GM19351 (cell line): ENCODE data around the gene SP5.
"Not testable (repeated sequence)": the region's sequence is repeated elsewhere in the genome, so short reads cannot be mapped to it uniquely, and the experiment has no call there.

Experiments used
- ATAC-seq: cut with Tn5 transposase; IDR thresholded peaks from one replicate; pipeline ENCODE4 v1.9.1; 2021; ENCODE audit warnings: mild to moderate bottlenecking, moderate library complexity; ENCODE audit not compliant: unreplicated experiment

Gene SP5

GRCh38 chr2:170715062-170715931, at the start of gene SP5:
Gene SP5 (plus strand): TSS chr2:170715337. CDS start chr2:170715513, 176 bp downstream.
- no peak for ATAC-seq

- no peak for ATAC-seq
These were observed 49.4 kb upstream of the SP5 start for GRCh38 chr2:170665743-170666142.

GRCh38 chr2:170669909-170670308, 45.2 kb upstream of the SP5 start:
- ATAC-seq = no peak

GRCh38 chr2:170670651-170671050, 44.5 kb upstream of the SP5 start:
- ATAC-seq = no peak

GRCh38 chr2:170671079-170671478, 44.1 kb upstream of the SP5 start:
- no peak for ATAC-seq

- not testable (repeated sequence) for ATAC-seq
These were observed 40.9 kb upstream of the SP5 start for GRCh38 chr2:170674282-170674681.

- no peak for ATAC-seq
These were observed 39.4 kb upstream of the SP5 start for GRCh38 chr2:170675701-170676100.

- no peak for ATAC-seq
These were observed 35.5 kb upstream of the SP5 start for GRCh38 chr2:170679607-170680079.

GRCh38 chr2:170680172-170680941, 34.8 kb upstream of the SP5 start:
- peak; percentile 97 for ATAC-seq

- ATAC-seq = no peak
These were observed 33.8 kb upstream of the SP5 start for GRCh38 chr2:170681311-170681710.

- no peak for ATAC-seq
These were observed 29.5 kb upstream of the SP5 start for GRCh38 chr2:170685591-170685990.

GRCh38 chr2:170689481-170689880, 25.7 kb upstream of the SP5 start:
- no peak for ATAC-seq

GRCh38 chr2:170690640-170691039, 24.5 kb upstream of the SP5 start:
- ATAC-seq = no peak

GRCh38 chr2:170694316-170694715, 20.8 kb upstream of the SP5 start:
- ATAC-seq = no peak

GRCh38 chr2:170695521-170696410, 19.4 kb upstream of the SP5 start:
- ATAC-seq = no peak

GRCh38 chr2:170696948-170697347, 18.2 kb upstream of the SP5 start:
- ATAC-seq = no peak

- no peak for ATAC-seq
These were observed 14.1 kb upstream of the SP5 start for GRCh38 chr2:170701011-170701410.

GRCh38 chr2:170703776-170704476, 11.2 kb upstream of the SP5 start:
- ATAC-seq = no peak

- no peak for ATAC-seq
These were observed 7.0 kb upstream of the SP5 start for GRCh38 chr2:170707821-170708795.
